Erythroblast (primary cell): ENCODE measurements around the gene KIF5C.

Experiments used
- GATA1 ChIP-seq: IDR thresholded peaks from 2 replicates; pipeline ENCODE4 v1.6.1; 2011; ENCODE audit warnings: low read depth, mild to moderate bottlenecking, control low read depth, low read length, moderate library complexity
- POLR2A ChIP-seq: IDR thresholded peaks from 2 replicates; pipeline ENCODE4 v1.6.1; 2011; ENCODE audit warnings: mild to moderate bottlenecking, low read length

GRCh38 chr2:148967578-148967977, 92.6 kb downstream of the KIF5C start:
- TF ChIP-seq POLR2A (no peak), GATA1 (no peak)
